Measurements from ENCODE around the gene C16orf78.

Gene C16orf78

GRCh38 chr16:49373504-49373903 lies at the start of gene C16orf78:
Gene C16orf78 (plus strand): TSS chr16:49373804. CDS start chr16:49373940, 136 bp downstream.
- peaks cover 36% of the 10 kb centered on the region for H3K4me1 ChIP-seq (ENCODE audit: control insufficient read depth, insufficient read depth, low read length)
- H3K36me3 ChIP-seq (ENCODE audit: control insufficient read depth, insufficient read depth, low read length), result no peaks in the 10 kb centered on the region
- no peak within 1 kb of the TSS for H3K4me3 ChIP-seq (ENCODE audit: low read depth, low read length)
- peaks cover 15% of the 10 kb centered on the region; the same call in 1 of the 2 replicates for H3K27me3 ChIP-seq (ENCODE audit: control insufficient read depth, insufficient read depth, low read length)
- H3K9me3 ChIP-seq (ENCODE audit: control insufficient read depth, insufficient read depth, low read depth, low read length), result peaks cover 4% of the 10 kb centered on the region; the same call in 1 of the 2 replicates
- no peak within 1 kb of the TSS for H3K9ac ChIP-seq (ENCODE audit: low read length)
- H3K27ac ChIP-seq (ENCODE audit: low read depth, low read length), result no peak within 1 kb of the TSS

GRCh38 chr16:49324703-49325102 lies 48.9 kb upstream of the C16orf78 start:
- Histone ChIP-seq H3K27me3 (ENCODE audit: control insufficient read depth, insufficient read depth, low read length) (0 out of 2 replicates have a peak, but pooled peaks cover 3% of the 10 kb centered on the region), H3K27ac (ENCODE audit: low read depth, low read length) (no peak overlapping the region), H3K9ac (ENCODE audit: low read length) (no peak overlapping the region), H3K4me3 (ENCODE audit: low read depth, low read length) (no peak overlapping the region), H3K4me1 (ENCODE audit: control insufficient read depth, insufficient read depth, low read length) (no peaks in the 10 kb centered on the region), H3K36me3 (ENCODE audit: control insufficient read depth, insufficient read depth, low read length) (no peaks in the 10 kb centered on the region), H3K9me3 (ENCODE audit: control insufficient read depth, insufficient read depth, low read depth, low read length) (no peaks in the 10 kb centered on the region)

GRCh38 chr16:49327466-49327865 lies 46.1 kb upstream of the C16orf78 start:
- Histone ChIP-seq H3K4me1 (ENCODE audit: control insufficient read depth, insufficient read depth, low read length) (no peaks in the 10 kb centered on the region), H3K27ac (ENCODE audit: low read depth, low read length) (no peak overlapping the region), H3K27me3 (ENCODE audit: control insufficient read depth, insufficient read depth, low read length) (0 out of 2 replicates have a peak, but pooled peaks cover 3% of the 10 kb centered on the region), H3K9me3 (ENCODE audit: control insufficient read depth, insufficient read depth, low read depth, low read length) (no peaks in the 10 kb centered on the region), H3K4me3 (ENCODE audit: low read depth, low read length) (no peak overlapping the region), H3K9ac (ENCODE audit: low read length) (no peak overlapping the region), H3K36me3 (ENCODE audit: control insufficient read depth, insufficient read depth, low read length) (no peaks in the 10 kb centered on the region)

- Histone ChIP-seq H3K27ac (ENCODE audit: low read depth, low read length) (no peak overlapping the region), H3K36me3 (ENCODE audit: control insufficient read depth, insufficient read depth, low read length) (no peaks in the 10 kb centered on the region), H3K4me3 (ENCODE audit: low read depth, low read length) (no peak overlapping the region), H3K4me1 (ENCODE audit: control insufficient read depth, insufficient read depth, low read length) (no peaks in the 10 kb centered on the region), H3K9ac (ENCODE audit: low read length) (no peak overlapping the region), H3K27me3 (ENCODE audit: control insufficient read depth, insufficient read depth, low read length) (0 out of 2 replicates have a peak, but pooled peaks cover 3% of the 10 kb centered on the region), H3K9me3 (ENCODE audit: control insufficient read depth, insufficient read depth, low read depth, low read length) (no peaks in the 10 kb centered on the region)
These were observed 45.3 kb upstream of the C16orf78 start for GRCh38 chr16:49328325-49328724.

GRCh38 chr16:49330562-49331201 lies 42.9 kb upstream of the C16orf78 start:
- H3K9ac ChIP-seq (ENCODE audit: low read length), result no peak overlapping the region
- H3K4me3 ChIP-seq (ENCODE audit: low read depth, low read length), result no peak overlapping the region
- H3K4me1 ChIP-seq (ENCODE audit: control insufficient read depth, insufficient read depth, low read length), result no peaks in the 10 kb centered on the region
- H3K9me3 ChIP-seq (ENCODE audit: control insufficient read depth, insufficient read depth, low read depth, low read length), result no peaks in the 10 kb centered on the region
- H3K27ac ChIP-seq (ENCODE audit: low read depth, low read length), result no peak overlapping the region
- peaks cover 9% of the 10 kb centered on the region; the same call in 1 of the 2 replicates for H3K27me3 ChIP-seq (ENCODE audit: control insufficient read depth, insufficient read depth, low read length)
- H3K36me3 ChIP-seq (ENCODE audit: control insufficient read depth, insufficient read depth, low read length), result no peaks in the 10 kb centered on the region

GRCh38 chr16:49332589-49333258 lies 40.9 kb upstream of the C16orf78 start:
- Histone ChIP-seq H3K9ac (ENCODE audit: low read length) (no peak overlapping the region), H3K9me3 (ENCODE audit: control insufficient read depth, insufficient read depth, low read depth, low read length) (no peaks in the 10 kb centered on the region), H3K27me3 (ENCODE audit: control insufficient read depth, insufficient read depth, low read length) (peaks cover 14% of the 10 kb centered on the region; the same call in 1 of the 2 replicates), H3K4me1 (ENCODE audit: control insufficient read depth, insufficient read depth, low read length) (no peaks in the 10 kb centered on the region), H3K4me3 (ENCODE audit: low read depth, low read length) (no peak overlapping the region), H3K27ac (ENCODE audit: low read depth, low read length) (no peak overlapping the region), H3K36me3 (ENCODE audit: control insufficient read depth, insufficient read depth, low read length) (no peaks in the 10 kb centered on the region)

- H3K27ac ChIP-seq (ENCODE audit: low read depth, low read length), result no peak overlapping the region
- H3K36me3 ChIP-seq (ENCODE audit: control insufficient read depth, insufficient read depth, low read length), result no peaks in the 10 kb centered on the region
- no peak overlapping the region for H3K9ac ChIP-seq (ENCODE audit: low read length)
- peaks cover 15% of the 10 kb centered on the region; the same call in 1 of the 2 replicates for H3K27me3 ChIP-seq (ENCODE audit: control insufficient read depth, insufficient read depth, low read length)
- no peaks in the 10 kb centered on the region for H3K4me1 ChIP-seq (ENCODE audit: control insufficient read depth, insufficient read depth, low read length)
- no peaks in the 10 kb centered on the region for H3K9me3 ChIP-seq (ENCODE audit: control insufficient read depth, insufficient read depth, low read depth, low read length)
- H3K4me3 ChIP-seq (ENCODE audit: low read depth, low read length), result no peak overlapping the region
These were observed 40.4 kb upstream of the C16orf78 start for GRCh38 chr16:49333259-49333597.

GRCh38 chr16:49335828-49336227 lies 37.8 kb upstream of the C16orf78 start:
- no peak overlapping the region for H3K4me3 ChIP-seq (ENCODE audit: low read depth, low read length)
- H3K9me3 ChIP-seq (ENCODE audit: control insufficient read depth, insufficient read depth, low read depth, low read length), result no peaks in the 10 kb centered on the region
- no peak overlapping the region for H3K9ac ChIP-seq (ENCODE audit: low read length)
- H3K36me3 ChIP-seq (ENCODE audit: control insufficient read depth, insufficient read depth, low read length), result no peaks in the 10 kb centered on the region
- no peak overlapping the region for H3K27ac ChIP-seq (ENCODE audit: low read depth, low read length)
- no peaks in the 10 kb centered on the region for H3K4me1 ChIP-seq (ENCODE audit: control insufficient read depth, insufficient read depth, low read length)
- peaks cover 15% of the 10 kb centered on the region; the same call in 1 of the 2 replicates for H3K27me3 ChIP-seq (ENCODE audit: control insufficient read depth, insufficient read depth, low read length)

- Histone ChIP-seq H3K4me3 (ENCODE audit: low read depth, low read length) (no peak overlapping the region), H3K4me1 (ENCODE audit: control insufficient read depth, insufficient read depth, low read length) (no peaks in the 10 kb centered on the region), H3K9me3 (ENCODE audit: control insufficient read depth, insufficient read depth, low read depth, low read length) (no peaks in the 10 kb centered on the region), H3K36me3 (ENCODE audit: control insufficient read depth, insufficient read depth, low read length) (no peaks in the 10 kb centered on the region), H3K27ac (ENCODE audit: low read depth, low read length) (no peak overlapping the region), H3K9ac (ENCODE audit: low read length) (no peak overlapping the region), H3K27me3 (ENCODE audit: control insufficient read depth, insufficient read depth, low read length) (peaks cover 15% of the 10 kb centered on the region; the same call in 1 of the 2 replicates)
These were observed 37.0 kb upstream of the C16orf78 start for GRCh38 chr16:49336581-49336980.

- no peak overlapping the region for H3K4me3 ChIP-seq (ENCODE audit: low read depth, low read length)
- H3K27ac ChIP-seq (ENCODE audit: low read depth, low read length), result no peak overlapping the region
- H3K36me3 ChIP-seq (ENCODE audit: control insufficient read depth, insufficient read depth, low read length), result no peaks in the 10 kb centered on the region
- H3K9ac ChIP-seq (ENCODE audit: low read length), result no peak overlapping the region
- no peaks in the 10 kb centered on the region for H3K4me1 ChIP-seq (ENCODE audit: control insufficient read depth, insufficient read depth, low read length)
- no peaks in the 10 kb centered on the region for H3K9me3 ChIP-seq (ENCODE audit: control insufficient read depth, insufficient read depth, low read depth, low read length)
- H3K27me3 ChIP-seq (ENCODE audit: control insufficient read depth, insufficient read depth, low read length), result peaks cover 18% of the 10 kb centered on the region
These were observed 35.7 kb upstream of the C16orf78 start for GRCh38 chr16:49337814-49338350.

GRCh38 chr16:49338611-49339265 lies 34.9 kb upstream of the C16orf78 start:
- no peak overlapping the region for H3K9ac ChIP-seq (ENCODE audit: low read length)
- no peak overlapping the region for H3K4me3 ChIP-seq (ENCODE audit: low read depth, low read length)
- H3K36me3 ChIP-seq (ENCODE audit: control insufficient read depth, insufficient read depth, low read length), result no peaks in the 10 kb centered on the region
- H3K4me1 ChIP-seq (ENCODE audit: control insufficient read depth, insufficient read depth, low read length), result no peaks in the 10 kb centered on the region
- H3K27ac ChIP-seq (ENCODE audit: low read depth, low read length), result no peak overlapping the region
- peaks cover 15% of the 10 kb centered on the region for H3K27me3 ChIP-seq (ENCODE audit: control insufficient read depth, insufficient read depth, low read length)
- no peaks in the 10 kb centered on the region for H3K9me3 ChIP-seq (ENCODE audit: control insufficient read depth, insufficient read depth, low read depth, low read length)

Data from HUES6 (cell line).